ENCODE measurements around the gene SLC6A17.

SLC6A17 gene

GRCh38 chr1:110205591-110206155, 55.4 kb downstream of the SLC6A17 start:
- no peak for DNase-seq

DNA sequence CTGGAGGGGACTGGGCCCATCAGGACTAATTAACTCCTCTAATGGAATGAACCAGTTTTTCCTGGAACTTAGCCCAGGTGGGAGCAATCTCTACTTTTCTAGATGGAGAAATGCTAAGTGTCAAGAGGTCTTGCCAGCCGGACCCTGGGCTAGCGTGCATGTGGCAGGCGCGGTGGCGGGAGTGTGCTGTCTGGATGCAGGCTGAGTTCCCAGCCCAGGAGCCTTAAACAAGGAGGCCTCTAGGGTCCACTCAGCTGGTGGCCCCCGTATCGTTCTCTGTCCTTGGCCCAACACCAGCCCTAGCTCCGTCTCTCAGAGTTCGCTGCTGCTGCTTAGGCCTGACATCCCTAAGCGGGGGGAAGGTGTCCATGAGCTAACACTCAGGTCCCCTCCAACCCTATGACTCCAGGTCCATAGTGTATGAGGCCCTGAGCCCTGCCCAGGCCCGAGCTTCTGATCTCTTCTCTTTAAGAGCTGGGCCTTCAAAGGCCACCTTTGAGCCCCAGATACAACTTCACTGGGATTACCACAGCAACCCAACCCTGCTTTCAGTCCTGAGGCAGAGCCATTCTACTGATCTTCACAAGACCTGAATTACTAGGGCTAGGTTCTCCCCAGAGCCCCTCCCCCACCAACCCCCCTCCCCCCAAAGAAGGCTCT, 56.1 kb downstream of the SLC6A17 start:
- DNase-seq = no peak

GRCh38 chr1:110207831-110208230, 57.5 kb downstream of the SLC6A17 start:
- peak; percentile 93 for DNase-seq

- no peak for DNase-seq
Observed at GRCh38 chr1:110208916-110209645, 58.8 kb downstream of the SLC6A17 start.

DNA sequence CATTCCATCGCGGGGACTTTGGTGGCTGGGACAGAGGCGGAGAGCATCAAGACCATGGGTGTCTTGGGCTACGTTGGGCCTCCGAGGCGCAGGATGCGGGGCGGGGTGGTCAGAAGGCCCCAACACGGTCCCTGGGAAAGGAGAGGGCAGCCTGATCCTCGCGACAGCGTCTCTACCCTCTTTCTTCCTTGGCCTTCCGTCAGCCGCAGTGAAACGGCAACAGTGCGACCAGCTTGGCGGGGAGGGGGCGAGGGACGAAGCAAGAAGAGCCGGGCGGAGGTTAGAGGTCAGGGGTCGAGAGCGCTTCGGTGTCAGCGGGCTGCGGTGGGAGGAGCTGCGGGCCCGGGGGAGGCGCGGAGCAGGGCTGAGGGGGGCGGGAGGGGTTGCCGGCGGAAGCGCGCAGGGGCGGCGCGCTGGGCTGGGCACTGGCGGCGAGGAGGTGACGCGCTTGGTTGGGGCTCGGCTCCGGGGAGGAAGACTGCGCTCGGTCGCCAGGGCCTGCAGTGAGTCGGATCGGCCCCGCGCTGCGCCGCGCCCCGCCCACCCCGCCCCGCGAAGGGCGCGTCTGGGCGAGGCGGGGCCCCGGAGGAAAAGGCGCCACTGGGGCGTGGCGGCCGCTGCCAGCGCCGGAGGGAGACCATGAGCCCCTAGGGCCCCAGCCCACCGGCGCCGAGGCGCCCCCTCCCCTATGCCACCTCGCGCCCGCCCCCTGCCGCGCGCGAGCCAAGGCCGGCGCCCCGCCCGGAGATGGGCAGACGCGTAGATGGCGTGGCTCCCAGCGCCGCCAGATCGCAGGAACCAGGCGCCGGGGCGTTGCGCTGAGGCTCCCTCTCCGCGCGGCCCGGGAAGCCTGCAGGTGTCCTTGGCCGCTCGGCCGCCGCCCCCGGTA, 59.7 kb downstream of the SLC6A17 start, which contains the start of gene KCNC4:
TSS of gene KCNC4 (plus strand) at position 600 of the 889 bp plus-strand sequence. CDS start 1,186 bp downstream, outside the sequence.
- DNase-seq = peak; percentile 86

DNA sequence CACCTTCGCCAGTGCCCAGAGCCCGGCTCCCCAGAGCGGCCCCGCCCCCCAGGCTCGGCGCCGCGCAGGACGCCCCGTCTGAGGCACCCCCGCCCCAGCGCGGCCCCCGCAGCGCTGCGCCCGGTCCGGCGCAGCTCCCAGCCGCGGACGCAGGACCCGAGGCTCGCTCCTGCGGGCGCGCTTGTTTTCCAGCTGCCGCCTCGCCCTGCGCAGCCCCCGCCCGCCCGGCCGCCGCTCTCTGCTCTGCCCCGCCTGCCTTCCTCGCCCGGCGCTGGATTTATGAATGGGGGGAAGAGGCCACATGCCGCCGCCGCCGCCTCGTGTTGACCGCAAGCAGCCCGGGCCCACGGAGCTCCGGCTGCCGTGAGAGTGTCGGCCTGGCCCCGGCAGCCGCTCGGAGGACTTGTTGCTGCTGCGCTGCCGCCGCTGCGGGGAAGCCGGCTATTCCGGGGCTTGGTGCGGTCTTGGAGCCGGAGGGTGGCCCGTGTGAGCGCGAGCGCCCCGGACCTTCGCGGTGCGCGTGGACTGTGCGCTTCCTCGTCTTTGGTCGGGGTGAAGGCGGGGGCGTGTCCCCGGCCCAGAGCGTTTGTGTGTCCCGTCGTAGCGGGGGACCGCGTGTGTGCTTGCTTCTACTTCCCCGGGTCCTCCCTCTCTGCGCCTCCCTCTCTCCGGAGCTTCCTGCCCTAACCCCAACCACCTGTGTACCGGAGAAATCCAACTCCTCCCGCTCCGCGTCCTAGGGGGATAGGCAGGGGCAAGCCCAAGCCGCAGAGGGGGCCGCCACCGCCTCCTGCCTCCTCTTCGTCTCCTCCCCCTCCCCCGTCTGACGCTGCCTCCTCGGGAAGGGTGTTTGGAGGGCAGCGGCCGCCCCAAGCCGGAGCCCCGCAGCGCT, 60.6 kb downstream of the SLC6A17 start:
- DNase-seq = peak; percentile 81

- no peak for DNase-seq
Observed at GRCh38 chr1:110211496-110212168, 61.3 kb downstream of the SLC6A17 start.

DNA sequence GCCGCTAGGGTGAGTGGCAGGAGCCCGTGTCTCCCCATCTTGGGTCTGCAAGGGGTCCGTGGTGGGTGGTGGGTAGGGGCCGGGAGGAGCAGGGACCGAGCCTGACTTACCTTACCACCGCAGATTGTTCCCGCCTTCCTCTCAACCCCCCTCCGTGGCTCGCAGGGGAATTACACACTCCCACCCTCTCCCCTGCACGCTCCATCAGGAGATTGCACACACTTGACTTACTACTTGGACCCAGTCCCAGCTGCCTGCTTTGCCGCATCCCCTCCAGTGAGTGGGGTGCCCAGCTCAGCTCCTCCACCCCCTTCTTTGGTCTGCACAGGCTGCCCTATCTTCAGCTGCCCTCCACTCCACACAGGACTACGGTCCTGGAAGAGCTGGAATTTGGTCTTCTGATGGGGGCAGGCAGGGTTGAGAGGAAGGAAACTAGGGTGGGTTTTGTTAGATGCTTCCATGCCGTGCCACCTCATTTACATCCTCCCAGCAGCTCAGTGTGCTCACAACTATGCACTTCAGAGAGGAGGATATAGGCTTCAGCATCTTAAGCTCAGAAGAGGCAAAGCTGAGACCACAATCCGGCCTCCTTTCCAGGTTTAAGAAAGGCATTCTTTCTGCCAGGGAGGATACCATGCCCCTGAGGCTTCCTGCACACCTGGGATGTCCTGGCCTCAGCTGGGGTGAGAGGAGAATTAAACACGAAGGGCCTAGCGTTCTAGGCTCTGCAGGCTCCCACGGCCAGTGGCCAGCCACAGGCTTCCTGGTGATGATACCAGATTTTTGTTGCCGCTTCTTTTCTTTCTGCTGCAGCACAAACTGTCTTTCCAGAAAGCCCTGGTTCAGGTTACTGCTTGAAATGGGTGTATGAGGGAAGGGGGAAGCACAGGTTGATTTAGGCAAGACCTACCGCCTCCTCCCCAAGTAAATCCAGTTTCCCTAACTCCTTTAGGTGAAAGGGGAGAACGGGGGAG, 62.2 kb downstream of the SLC6A17 start:
- DNase-seq = peak; percentile 67

DNA sequence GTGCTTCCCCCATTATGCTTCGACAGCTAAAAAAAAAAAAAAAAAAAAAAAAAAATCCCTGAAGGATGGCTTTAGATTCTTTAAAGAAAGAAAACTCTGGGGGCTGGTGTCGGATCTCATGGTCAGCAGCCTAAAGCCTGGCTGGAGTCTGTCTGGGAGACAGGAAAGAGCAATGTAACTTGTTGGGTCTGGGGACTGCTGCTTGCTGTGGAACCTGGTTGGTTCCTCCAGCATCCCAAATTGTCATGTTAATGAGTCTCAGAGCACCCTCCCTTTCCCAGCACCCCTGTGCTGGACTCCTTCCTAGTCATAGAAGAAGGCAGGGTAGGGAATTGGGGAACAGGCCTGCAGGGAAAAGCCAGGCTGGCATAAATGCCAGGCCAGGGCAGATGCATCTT, 62.8 kb downstream of the SLC6A17 start:
- DNase-seq = no peak

DNA sequence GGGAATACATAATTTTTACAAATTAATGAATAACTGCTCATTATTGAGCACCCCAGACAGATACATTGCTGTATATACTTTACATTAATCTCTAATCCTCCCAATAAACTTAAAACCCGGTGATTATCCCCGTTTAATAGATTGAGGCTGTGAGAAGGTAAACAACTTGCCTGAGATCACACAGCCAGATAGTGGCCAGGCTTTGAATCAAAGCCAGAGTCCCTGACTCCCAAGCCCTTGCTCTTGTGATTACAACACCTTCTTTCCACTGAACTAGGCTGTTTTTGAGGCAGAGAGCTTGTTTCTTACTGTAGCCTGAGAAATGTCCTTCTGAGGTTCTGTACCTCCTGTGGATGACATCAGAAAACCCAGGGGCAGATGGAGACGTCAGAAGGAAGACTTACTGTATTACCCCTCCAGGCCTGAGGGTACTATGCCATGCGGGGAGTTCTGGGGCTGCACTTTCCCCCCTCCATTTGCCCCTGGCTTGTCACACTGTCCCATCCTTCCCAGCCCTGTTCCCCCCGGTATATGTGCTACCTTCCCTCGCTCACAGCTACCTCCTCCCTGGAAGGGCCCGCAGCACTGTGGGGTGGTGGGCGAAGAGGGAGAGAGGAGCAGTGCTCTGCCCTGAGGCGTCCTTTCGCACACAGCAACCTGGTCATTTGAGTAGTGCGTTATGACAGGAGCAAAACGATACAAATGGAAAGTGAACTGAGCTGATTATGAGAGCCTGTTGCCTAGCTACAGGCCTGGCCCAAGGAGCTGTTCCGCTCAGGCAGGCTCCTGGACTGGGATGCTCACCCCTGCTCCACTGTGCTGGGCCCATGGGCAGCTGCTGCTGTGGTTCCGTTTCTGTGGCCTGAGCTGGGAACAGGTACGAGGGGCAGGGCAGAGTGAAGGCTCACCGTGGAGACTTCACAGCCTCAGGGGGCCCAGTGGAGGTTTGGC, 64.4 kb downstream of the SLC6A17 start:
- DNase-seq = peak; percentile 58

DNA sequence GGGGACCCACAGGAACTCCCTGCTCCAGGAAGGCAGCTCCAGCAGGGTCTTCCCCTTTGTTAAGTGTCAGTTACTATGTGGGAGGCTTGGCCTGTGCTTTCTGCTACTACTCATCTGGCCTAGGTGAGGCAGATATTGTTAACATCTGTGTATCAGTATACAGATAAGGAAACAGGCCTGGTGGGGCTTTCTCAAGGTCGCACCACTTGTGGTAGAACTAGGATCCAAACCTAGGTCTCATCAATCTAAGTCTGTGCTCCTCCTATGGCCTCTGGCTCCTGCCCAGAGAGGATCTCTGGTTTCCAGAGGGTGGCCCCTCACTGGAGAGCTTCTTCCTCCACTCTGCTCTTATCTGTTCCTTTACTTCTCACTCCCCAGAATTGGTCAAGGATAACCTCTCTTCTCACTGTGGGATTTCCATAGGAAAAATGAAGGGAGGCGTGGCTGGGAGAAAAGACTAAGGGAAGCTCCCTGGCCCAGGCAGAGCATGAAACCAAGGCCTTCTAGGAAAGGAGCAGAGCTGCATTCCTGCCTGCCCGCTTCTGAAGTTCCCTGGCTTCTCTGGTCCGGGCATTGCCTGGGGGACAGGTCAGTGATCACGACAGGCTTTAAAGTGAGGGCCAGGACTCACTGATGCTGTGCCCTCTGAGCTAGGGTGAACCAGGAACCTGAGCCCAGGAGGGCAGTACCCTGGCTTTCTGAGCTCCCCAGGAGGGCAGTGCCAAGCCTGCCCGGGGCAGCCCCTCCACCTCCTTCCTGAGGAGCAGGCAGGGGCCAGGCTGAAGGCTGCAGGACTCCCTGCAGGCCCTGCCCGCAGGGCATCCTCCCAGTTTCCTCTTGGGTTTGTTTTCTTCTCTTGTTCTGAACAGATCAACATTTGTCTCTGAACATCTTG, 65.6 kb downstream of the SLC6A17 start:
- DNase-seq = no peak

DNA sequence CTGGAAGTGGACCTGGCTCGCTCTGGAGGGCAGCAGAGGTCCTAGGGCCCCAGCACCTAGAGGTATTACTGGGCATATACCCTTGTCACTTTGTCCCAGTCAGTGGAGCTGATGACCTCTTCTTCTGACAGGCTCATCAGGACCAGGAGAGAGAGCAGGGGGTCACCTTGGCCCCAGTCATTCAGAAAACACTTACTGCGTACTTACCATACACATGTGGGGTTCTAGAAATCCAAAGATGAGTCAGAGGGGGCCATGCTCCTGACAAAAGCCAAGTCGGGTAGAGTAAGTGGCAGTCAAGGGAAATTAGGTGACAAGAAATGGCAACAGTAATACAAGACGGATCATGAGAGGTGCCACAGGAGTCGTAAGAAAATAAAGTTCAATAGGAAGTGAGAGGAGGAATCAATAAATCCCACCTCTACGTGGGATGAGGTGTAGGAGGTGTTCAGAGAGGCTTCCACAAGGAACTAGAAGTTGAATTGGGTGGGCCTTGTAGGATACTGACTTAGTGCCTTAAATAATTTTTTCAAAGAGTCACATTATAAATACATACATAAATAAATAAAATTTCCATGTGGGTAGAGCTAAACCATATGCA, 66.7 kb downstream of the SLC6A17 start:
- DNase-seq = no peak

DNA sequence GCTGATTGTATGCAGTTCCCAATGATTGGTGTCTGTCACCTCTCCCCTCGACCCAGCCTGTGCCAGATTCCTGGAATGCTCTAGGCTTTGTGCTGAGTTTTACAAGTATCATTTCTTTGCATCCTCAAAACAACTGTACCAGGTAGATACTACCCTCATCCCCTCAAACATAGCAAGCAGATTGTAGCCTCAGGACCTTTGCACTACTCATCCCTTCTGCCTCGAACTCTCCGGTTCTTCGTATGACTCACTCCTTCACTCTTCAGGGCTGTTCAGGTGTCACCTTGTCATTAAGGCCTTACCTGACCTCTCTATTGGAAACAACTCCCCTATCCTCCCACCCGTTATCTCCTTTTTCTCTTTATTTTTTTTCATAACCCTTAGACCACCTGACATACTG, 67.8 kb downstream of the SLC6A17 start:
- no peak for DNase-seq

GRCh38 chr1:110218739-110219138, 68.4 kb downstream of the SLC6A17 start:
- DNase-seq = no peak

DNA sequence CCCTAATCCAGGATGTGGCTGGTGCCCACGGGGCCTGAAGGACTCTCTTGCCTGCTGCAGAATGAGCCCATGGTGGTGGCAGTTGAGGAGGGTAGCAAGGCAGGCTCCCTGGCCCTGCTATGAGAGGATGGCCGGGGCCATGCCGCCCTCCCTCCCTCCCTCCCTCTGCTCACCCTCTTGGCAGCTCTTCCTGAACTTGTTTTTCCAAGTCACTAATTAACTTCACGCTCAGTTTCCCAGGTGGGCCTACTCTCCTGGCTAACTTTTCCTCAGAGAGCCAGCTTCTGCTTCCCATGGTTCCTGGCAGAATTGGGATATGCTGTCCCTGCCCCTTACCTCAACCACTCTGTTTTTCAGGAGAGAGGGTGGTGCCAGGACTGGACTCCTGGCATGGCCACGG, 70.0 kb downstream of the SLC6A17 start:
- DNase-seq = no peak

DNA sequence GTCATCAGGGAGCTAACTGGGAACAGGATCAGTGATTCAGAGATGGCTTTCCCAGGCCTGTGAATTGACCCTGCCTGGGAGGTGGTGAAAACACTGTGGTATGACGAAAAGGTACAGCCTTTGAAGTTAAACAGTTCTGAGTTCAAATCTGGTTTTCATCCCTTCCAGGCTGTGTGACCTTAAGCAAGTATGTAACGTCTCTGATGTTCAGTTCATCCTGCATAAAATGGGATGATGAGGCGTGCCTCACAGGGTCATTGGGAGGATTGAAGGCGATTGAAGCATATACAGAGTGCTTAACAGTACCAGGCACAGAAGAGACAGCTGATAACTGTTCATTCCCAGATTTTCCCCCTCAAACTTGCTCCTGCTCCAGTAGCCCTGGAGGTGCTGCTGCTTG, 70.8 kb downstream of the SLC6A17 start:
- no peak for DNase-seq

GRCh38 chr1:110223127-110223526, 72.8 kb downstream of the SLC6A17 start:
- no peak for DNase-seq
